A204.1 (cell line): Measurements from ENCODE around the gene AK1.
"Not testable (repeated sequence)": the region's sequence is repeated elsewhere in the genome, so short reads cannot be mapped to it uniquely, and the experiment has no call there.

Experiments used
- FAIRE-seq: peaks from 2 replicates; lab custom pipeline; 2012; peaks lifted over from hg19 to GRCh38; lab: Jason Lieb, UNC

The AK1 gene

GRCh38 chr9:127847833-127848755, 29.4 kb downstream of the AK1 start:
- FAIRE-seq = no peak

GRCh38 chr9:127847178-127847510, 30.3 kb downstream of the AK1 start:
- FAIRE-seq = no peak

- no peak for FAIRE-seq
These were observed 30.9 kb downstream of the AK1 start for GRCh38 chr9:127846443-127847177.

GRCh38 chr9:127845619-127846018, 31.9 kb downstream of the AK1 start:
- FAIRE-seq = not testable (repeated sequence)

DNA sequence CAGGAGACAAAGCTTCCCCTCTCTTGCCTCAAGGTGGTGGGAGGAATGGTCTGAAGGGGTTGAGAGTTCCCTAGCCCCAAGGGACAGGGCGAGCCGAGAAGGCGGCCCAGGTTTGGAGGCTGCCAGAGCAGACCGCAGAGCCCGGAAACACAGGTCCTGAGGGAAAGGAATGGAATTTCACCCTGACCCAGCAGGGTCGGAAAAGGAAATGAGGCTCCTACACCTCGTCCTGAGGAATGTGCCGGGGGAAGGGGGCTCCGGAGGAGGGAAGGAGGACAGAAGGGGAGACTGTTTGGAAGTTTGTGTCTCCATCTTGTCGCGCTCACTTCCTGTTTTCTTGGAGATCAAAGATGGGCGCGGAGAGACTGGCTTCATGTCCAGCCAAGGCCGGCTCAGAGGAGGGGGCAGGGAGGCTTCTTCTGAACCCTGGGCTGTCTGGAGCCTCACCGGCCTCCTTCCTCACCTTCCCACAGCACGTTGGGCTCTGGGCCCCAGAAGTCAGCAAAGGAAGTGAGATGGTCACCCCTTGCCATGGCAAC, 32.6 kb downstream of the AK1 start:
- FAIRE-seq = no peak

DNA sequence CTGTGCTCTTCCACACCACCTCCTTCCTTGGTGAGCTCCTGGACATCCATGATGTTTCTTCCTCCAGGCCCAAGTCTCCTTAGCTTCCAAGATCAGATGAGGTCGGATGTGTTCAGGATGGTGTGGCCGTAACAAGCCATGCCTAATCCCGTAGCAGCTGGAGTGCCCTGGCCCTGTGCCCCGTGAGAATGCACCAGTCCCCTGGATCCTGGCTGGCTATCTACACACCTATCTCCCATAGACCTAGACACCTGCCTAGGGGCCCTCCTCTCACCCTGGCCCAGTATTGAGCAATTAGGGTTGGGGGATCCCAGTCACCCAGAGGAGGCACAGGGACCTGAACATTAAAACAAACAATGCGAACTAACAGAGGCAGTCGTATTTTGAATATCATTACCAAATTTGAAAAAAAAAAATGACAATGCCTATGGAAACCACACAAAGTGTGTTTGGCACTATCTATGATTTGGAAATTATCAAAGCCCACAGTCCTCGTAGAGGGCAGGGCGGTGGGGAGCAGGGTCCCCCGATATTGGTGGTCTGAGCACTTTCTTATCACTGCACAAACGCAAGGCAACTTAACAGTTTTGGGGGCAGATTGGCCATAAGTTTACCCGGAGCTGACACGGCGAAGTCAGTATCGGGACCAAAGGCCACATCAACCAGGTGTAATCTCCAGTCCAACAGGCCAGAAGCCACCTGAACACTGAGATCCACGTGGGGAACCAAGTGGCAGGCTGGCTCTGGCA, 36.2 kb downstream of the AK1 start:
- no peak for FAIRE-seq

DNA sequence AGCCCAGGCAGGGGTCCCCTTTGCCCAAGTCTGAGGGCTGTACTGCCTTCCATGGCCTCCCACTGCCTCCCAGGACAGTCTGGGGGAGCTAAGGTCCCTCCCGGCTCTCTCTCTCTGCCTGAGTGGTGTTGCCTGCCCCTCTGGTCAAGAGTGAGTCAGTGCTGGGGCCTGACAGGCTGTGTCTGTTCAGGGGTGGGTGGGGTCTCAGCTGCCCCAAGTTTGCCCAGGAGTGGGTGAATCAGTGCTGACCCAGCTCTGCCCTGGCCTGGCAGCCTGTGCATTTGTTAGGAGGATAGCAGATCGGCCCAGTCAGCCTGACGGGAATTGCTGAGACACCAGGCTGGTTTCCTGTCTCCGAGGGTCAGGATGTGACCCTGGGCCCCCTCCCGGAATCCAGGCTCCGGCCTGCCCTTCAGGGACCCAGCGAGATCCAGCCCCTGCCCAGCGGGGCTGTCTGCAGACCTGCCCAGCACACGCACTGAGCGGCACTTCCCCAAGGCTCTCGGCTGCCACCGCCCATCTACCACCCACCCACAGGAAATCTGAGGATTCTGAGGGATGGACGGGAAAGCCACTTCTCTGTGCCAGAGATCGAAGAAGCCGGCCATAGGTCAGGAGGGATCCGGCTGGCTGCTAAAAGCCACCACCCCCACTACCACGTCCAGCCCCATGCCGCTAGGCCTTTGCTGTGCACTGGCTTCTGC, 38.9 kb downstream of the AK1 start:
- no peak for FAIRE-seq

DNA sequence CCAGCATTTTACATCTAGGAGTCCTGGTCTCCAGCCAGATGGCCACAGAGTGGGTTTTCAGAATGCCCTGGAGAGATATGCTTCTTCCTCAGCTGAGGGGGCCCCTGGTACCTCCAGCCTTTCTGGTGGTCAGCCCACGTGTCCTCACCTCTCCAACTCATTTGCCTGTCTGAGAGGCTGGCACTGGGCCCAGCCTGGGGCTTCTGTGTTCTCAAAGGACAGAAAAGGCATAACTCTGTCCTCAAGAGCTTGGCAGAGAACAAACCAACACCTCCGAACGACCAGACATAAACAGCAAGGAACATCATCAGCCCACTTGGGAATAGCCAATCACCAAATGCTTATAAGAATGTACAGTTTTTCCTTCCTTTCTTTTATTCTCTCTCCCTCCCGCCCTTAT, 40.1 kb downstream of the AK1 start:
- no peak for FAIRE-seq

GRCh38 chr9:127836561-127836960, 40.9 kb downstream of the AK1 start:
- FAIRE-seq = not testable (repeated sequence)

- FAIRE-seq = no peak
These were observed 41.4 kb downstream of the AK1 start for GRCh38 chr9:127835991-127836516.

- no peak for FAIRE-seq
These were observed 43.9 kb downstream of the AK1 start for GRCh38 chr9:127833555-127833954.

- FAIRE-seq = no peak
These were observed 45.2 kb downstream of the AK1 start for GRCh38 chr9:127832248-127832647.

DNA sequence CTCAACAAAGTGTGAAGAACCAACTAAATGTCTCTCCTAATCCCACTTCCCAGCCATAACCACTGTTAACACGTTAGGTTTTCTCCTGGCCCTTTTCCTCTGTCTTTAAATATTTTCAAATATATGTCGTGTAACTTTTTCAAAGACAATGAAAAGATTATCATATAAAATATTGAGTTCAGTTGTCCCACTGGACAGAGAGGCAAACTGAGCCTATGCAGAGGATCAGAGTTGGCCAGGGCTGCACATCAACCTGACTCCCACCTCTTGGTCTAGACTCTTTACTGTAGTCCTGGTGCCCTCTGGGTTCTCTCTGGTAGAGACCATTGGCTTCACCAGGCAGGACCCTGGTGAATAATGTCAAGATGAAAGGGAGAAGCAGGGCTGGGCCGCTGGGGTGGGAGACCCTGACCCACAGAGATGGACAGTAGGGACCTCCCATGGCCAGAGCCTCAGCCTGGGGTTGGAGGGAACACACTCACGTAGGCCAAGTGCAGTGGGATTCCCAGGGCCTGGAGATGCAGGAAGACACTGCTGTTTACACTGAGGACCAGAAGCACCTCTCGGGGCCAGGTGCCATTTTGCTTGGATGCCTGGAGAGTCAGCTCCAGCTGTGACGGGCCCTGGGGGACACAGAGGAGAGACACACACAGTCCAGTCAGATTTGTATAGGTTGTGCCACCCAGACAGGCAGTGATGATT, 48.1 kb downstream of the AK1 start:
- no peak for FAIRE-seq

DNA sequence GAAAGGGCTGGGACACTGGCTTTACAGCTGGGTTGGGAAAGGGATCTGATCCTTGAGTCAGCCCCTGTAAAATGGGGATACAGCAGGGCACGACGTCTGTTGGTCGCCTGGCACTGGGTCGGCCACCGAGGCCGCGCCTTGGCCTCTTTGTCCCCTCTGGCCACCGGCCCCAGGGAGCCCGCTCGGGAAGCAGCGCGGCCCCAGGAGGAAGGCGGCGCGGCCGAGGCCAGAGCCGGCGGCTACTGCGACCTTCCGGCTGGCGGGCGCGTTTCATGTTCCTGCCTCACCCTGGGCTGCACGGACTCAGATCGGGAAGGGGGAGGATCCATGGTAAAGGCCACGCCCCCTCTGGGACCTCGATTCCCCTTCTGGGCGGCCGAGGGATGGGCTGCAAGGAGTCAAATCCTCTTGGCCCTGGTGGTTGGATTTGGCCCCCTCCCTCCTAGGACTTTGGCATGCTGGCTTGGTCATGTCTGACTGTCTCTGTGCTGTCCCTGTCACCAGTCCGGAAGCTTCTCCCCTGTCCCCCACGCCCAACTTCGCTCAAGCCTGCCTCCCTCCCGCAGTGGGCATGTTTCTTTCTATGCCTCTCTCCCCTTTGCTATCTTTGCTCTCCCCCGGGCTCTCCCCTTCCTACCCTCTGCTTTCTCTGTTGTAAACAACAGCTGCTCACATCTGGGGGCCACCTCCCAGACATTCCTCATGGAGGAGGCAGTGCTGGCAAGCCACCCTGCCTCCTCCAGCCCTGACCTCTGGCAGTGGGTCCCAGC, 49.0 kb downstream of the AK1 start:
- FAIRE-seq = no peak

GRCh38 chr9:127826253-127826913, 51.1 kb downstream of the AK1 start:
- no peak for FAIRE-seq

DNA sequence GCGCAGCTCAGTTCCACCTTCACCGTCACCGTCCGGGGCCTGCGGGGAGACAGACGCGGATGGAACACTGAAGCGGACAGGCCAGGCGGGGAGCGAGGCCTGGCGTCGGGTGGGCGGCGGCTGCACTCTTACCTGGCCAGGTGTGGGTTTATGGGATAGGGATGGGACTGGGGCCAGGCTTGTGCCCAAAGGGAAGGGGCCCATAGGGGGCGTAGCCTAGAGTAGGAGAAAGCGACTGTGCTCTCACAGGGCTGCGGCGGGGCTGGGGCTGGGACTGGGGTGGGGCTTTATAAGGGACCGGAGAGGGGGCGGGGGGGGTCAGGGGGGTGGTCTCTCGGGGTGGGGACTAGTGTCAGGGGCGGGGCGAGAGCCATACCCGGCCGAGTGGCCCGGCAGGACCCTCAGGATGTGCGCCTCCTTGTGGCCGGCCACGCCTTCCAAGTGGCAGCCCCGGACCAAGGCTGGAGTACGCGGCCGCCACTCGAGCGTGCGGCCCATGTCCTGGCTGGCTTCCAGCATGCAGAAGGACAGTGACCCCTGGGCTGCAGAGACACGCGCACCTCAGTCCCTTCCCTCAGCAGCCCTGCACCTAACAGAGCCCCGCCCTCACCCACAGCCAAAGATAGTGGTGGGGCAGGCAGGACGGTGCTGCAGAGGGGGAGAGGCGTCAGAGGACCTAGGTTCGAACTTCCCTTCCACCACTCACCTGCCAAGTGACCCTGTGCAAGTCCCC, 52.0 kb downstream of the AK1 start:
- FAIRE-seq = no peak

GRCh38 chr9:127822108-127822507, 55.4 kb downstream of the AK1 start:
- no peak for FAIRE-seq

GRCh38 chr9:127818574-127818973, 58.9 kb downstream of the AK1 start:
- FAIRE-seq = no peak

DNA sequence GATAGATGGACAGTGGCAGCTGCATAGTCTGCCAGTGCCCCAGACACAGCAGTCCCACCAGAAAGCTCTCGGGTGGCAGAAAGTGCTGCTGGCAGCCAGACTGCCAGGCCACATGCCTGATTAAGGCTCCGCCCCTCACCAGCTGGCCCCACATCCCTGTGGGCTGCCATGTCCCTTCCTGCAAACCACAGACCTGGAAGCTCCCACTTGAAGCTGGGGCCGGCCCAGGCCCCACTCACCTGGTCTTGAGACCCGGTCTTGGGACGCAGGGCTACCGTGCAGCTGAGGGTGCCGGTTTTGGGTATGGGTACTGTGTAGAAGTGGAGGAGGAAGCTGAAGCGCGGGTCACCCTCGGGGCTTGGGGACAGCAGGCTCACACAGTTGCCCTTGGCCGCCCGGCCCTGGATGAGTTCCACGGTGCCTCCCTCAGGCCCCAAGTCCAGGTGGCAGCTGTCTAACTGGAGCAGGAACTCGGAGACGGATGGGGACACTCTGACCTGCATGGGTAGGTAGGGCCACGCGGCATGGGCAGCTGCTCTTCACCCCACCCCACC, 59.5 kb downstream of the AK1 start:
- FAIRE-seq = no peak
